H1 (cell line): ENCODE measurements around the gene RNMT. TPM values are rescaled to one million over a fixed set of nuclear protein-coding genes. Genes with fewer than 3 reads are reported as not detected.
"Not testable (repeated sequence)": the region's sequence is repeated elsewhere in the genome, so short reads cannot be mapped to it uniquely, and the experiment has no call there.

ENCODE experiments used
- CTCF ChIA-PET: fragments of 300-600 bp; sonication (Branson Sonifier 250); formaldehyde crosslinking; loops from one replicate; lab custom pipeline; 2021; ENCODE audit not compliant: partially characterized antibody; lab: Charles Lee
- POLR2A ChIA-PET: fragments of 300-600 bp; sonication (Branson Sonifier 250); formaldehyde crosslinking; loops from one replicate; lab custom pipeline; 2021; ENCODE audit warnings: inconsistent platforms; ENCODE audit not compliant: partially characterized antibody; lab: Charles Lee
- DNase-seq, 2 experiments: peaks; one replicate each; pipeline versions ENCODE4 v3.0.0 to v3.0.0-alpha.2; 2010 to 2022; ENCODE audit warnings: low spot score in 2 of 2, low read depth in 1 of 2, mixed read lengths in 1 of 2
- FAIRE-seq: peaks from 2 replicates; lab custom pipeline; 2011; peaks lifted over from hg19 to GRCh38; lab: Jason Lieb, UNC
- H2AFZ ChIP-seq: 2 replicates; pipeline ENCODE4 v1.8.1; 2012; ENCODE audit warnings: low read length, inconsistent platforms
- H2AK5ac ChIP-seq: 2 replicates; pipeline ENCODE4 v1.6.1; 2013; ENCODE audit warnings: low read depth, low read length
- H2BK120ac ChIP-seq: replicated peaks from 2 replicates; pipeline ENCODE3; 2013; ENCODE audit warnings: low read depth, low read length, inconsistent platforms
- H2BK12ac ChIP-seq: 2 replicates; pipeline ENCODE4 v1.6.1; 2013; ENCODE audit warnings: low read depth, low read length
- H2BK15ac ChIP-seq: 2 replicates; pipeline ENCODE4 v1.6.1; 2013; ENCODE audit warnings: low read length
- H2BK20ac ChIP-seq: 2 replicates; pipeline ENCODE4 v1.6.1; 2013; ENCODE audit warnings: low read length
- H2BK5ac ChIP-seq: 2 replicates; pipeline ENCODE4 v1.6.1; 2013; ENCODE audit warnings: low read depth, low read length
- H3K14ac ChIP-seq: 2 replicates; pipeline ENCODE4 v1.6.1; 2013; ENCODE audit warnings: inconsistent platforms; ENCODE audit not compliant: insufficient read length
- H3K18ac ChIP-seq: 2 replicates; pipeline ENCODE4 v1.6.1; 2013; ENCODE audit warnings: low read length; ENCODE audit errors: extremely low read depth
- H3K23ac ChIP-seq: 2 replicates; pipeline ENCODE4 v1.6.1; 2013; ENCODE audit warnings: inconsistent platforms; ENCODE audit not compliant: insufficient read length
- H3K23me2 ChIP-seq: 2 replicates; pipeline ENCODE4 v1.6.1; 2013; ENCODE audit warnings: low read depth, low read length
- H3K27ac ChIP-seq: 2 replicates; pipeline ENCODE4 v1.6.1; 2011; ENCODE audit warnings: low read depth, low read length, inconsistent platforms
- H3K27me3 ChIP-seq, 4 experiments: replicated peaks in 1 of 4; 1 replicate in 1 of 4; 2 replicates in 3 of 4; pipeline versions ENCODE4 v1.6.1 to v1.8.1; 2011 to 2013; ENCODE audit warnings: low read length in 3 of 4, mild to moderate bottlenecking in 3 of 4, inconsistent platforms in 2 of 4, mixed read lengths in 2 of 4, moderate library complexity in 1 of 4; ENCODE audit not compliant: control insufficient read depth in 3 of 4, insufficient read depth in 3 of 4; ENCODE audit errors: extremely low read depth in 1 of 4
- H3K36me3 ChIP-seq, 4 experiments: 2 replicates each; pipeline versions ENCODE4 v1.6.1 to v1.8.1; 2011 to 2013; ENCODE audit warnings: mild to moderate bottlenecking in 4 of 4, low read length in 3 of 4, moderate library complexity in 2 of 4, control low read depth in 1 of 4, inconsistent platforms in 1 of 4; ENCODE audit not compliant: insufficient read depth in 4 of 4, control insufficient read depth in 2 of 4
- H3K4ac ChIP-seq: replicated peaks from 2 replicates; pipeline ENCODE3; 2013; ENCODE audit warnings: low read length, low read depth, mixed read lengths, inconsistent platforms; ENCODE audit not compliant: insufficient read length
- H3K4me1 ChIP-seq, 4 experiments: replicated peaks in 1 of 4; 1 replicate in 1 of 4; 2 replicates in 3 of 4; pipeline versions ENCODE4 v1.6.1 to v1.8.1; 2011 to 2013; ENCODE audit warnings: low read length in 3 of 4, inconsistent platforms in 2 of 4, mixed read lengths in 1 of 4; ENCODE audit not compliant: insufficient read depth in 4 of 4, control insufficient read depth in 3 of 4
- H3K4me2 ChIP-seq, 2 experiments: 2 replicates each; pipeline versions ENCODE4 v1.6.1 to v1.8.1; 2011 to 2013; ENCODE audit warnings: low read depth in 2 of 2, low read length in 2 of 2, control low read depth in 1 of 2, inconsistent platforms in 1 of 2, mild to moderate bottlenecking in 1 of 2; ENCODE audit not compliant: insufficient read depth in 1 of 2
- H3K4me3 ChIP-seq, 4 experiments: fragments of 200-600, 300-600 bp in 1 of 4; sonication (generic), shearing (Covaris generic), sonication (Bioruptor Twin) in 1 of 4; 2 replicates each; pipeline versions ENCODE4 v1.5.1 to v1.8.1; 2011 to 2016; ENCODE audit warnings: low read length in 4 of 4, low read depth in 3 of 4, control low read depth in 2 of 4, inconsistent platforms in 2 of 4, mild to moderate bottlenecking in 2 of 4, mixed read lengths in 1 of 4, moderate library complexity in 1 of 4; ENCODE audit not compliant: insufficient read depth in 2 of 4; ENCODE audit errors: extremely low read depth in 1 of 4
- H3K56ac ChIP-seq: replicated peaks from 2 replicates; pipeline ENCODE3; 2013; ENCODE audit warnings: low read depth, mild to moderate bottlenecking, mixed read lengths, low read length, inconsistent platforms; ENCODE audit not compliant: insufficient read length
- H3K79me1 ChIP-seq: 2 replicates; pipeline ENCODE4 v1.6.1; 2013; ENCODE audit warnings: low read depth, low read length, control low read depth
- H3K79me2 ChIP-seq, 2 experiments: 2 replicates each; pipeline versions ENCODE4 v1.6.1 to v1.8.1; 2012 to 2013; ENCODE audit warnings: low read length in 2 of 2, mild to moderate bottlenecking in 2 of 2, inconsistent platforms in 1 of 2; ENCODE audit not compliant: insufficient read depth in 2 of 2, control insufficient read depth in 1 of 2
- H3K9ac ChIP-seq, 4 experiments: replicated peaks in 1 of 4; 1 replicate in 1 of 4; 2 replicates in 3 of 4; pipeline versions ENCODE4 v1.6.1 to v1.8.1; 2011 to 2013; ENCODE audit warnings: low read depth in 3 of 4, low read length in 3 of 4, control low read depth in 2 of 4, mild to moderate bottlenecking in 2 of 4, moderate library complexity in 2 of 4, inconsistent platforms in 1 of 4; ENCODE audit errors: extremely low read depth in 1 of 4
- H3K9me3 ChIP-seq, 2 experiments: 2 replicates each; pipeline versions ENCODE4 v1.6.1 to v1.8.1; 2012 to 2013; ENCODE audit warnings: mild to moderate bottlenecking in 2 of 2, moderate library complexity in 2 of 2, control low read depth in 1 of 2, inconsistent platforms in 1 of 2, low read depth in 1 of 2, low read length in 1 of 2, mixed read lengths in 1 of 2; ENCODE audit not compliant: insufficient read depth in 2 of 2
- H4K20me1 ChIP-seq, 2 experiments: replicated peaks in 1 of 2; 2 replicates each; pipeline versions ENCODE3 to v1.8.1; 2011 to 2013; ENCODE audit warnings: inconsistent platforms in 2 of 2, low read length in 2 of 2, mild to moderate bottlenecking in 1 of 2; ENCODE audit not compliant: insufficient read depth in 2 of 2, control insufficient read depth in 1 of 2
- H4K5ac ChIP-seq: 2 replicates; pipeline ENCODE4 v1.6.1; 2013; ENCODE audit warnings: low read length, low read depth, mixed read lengths, inconsistent platforms; ENCODE audit not compliant: insufficient read length
- H4K8ac ChIP-seq: 2 replicates; pipeline ENCODE4 v1.8.0; 2013; ENCODE audit warnings: mild to moderate bottlenecking, moderate library complexity, low read length, inconsistent platforms; ENCODE audit not compliant: insufficient read depth; ENCODE audit errors: extremely low read depth
- H4K91ac ChIP-seq: replicated peaks from 2 replicates; pipeline ENCODE3; 2013; ENCODE audit warnings: low read length, mixed read lengths, inconsistent platforms; ENCODE audit not compliant: insufficient read length
- CBX5 ChIP-seq: fragments of 300-800, 300-1000 bp; sonication (generic); IDR thresholded peaks from 2 replicates; pipeline ENCODE4 v1.7.1; 2016; ENCODE audit warnings: antibody characterized with exemption, low read length, low read depth
- EGR1 ChIP-seq: IDR thresholded peaks from 2 replicates; pipeline ENCODE4 v1.6.1; 2011; ENCODE audit warnings: low read depth, low read length, borderline replicate concordance
- USF2 ChIP-seq: IDR thresholded peaks from 2 replicates; pipeline ENCODE4 v1.6.1; 2011; ENCODE audit warnings: low read length, improper control_type of control experiment
- WGBS, 2 experiments: shearing (Covaris generic) in 1 of 2; methylation state at CpG; one replicate each; pipeline versions ENCODE4 v1.1.6 to v1.1.7; 2013 to 2015; ENCODE audit warnings: low lambda C conversion rate in 2 of 2, mixed read lengths in 2 of 2, inconsistent platforms in 1 of 2, low coverage in 1 of 2, missing lambda C conversion rate in 1 of 2; ENCODE audit not compliant: insufficient replicate concordance in 2 of 2, insufficient coverage in 1 of 2, insufficient read length in 1 of 2; ENCODE audit errors: extremely low coverage in 1 of 2, missing lambda C conversion rate in 1 of 2; 5-methylcytosine and 5-hydroxymethylcytosine counted together
- polyA plus RNA-seq, 7 experiments: library from polyadenylated mRNA; depleted of rRNA in 3 of 7; stranded (reverse) in 5 of 7; unstranded in 2 of 7; fragments of >200 nt in 5 of 7; fragments of 200-250 nt in 2 of 7; gene quantifications; 1 replicate in 5 of 7; 2 replicates in 1 of 7; 4 replicates in 1 of 7; pipeline versions ENCODE4 v1.2.1 to v1.2.3, GENCODE V29; 2011 to 2013; ENCODE audit warnings: missing spikeins in 2 of 7, mixed read lengths in 2 of 7
- total RNA-seq: library from RNA; stranded (reverse); fragmentation: NEBNext Ultra II Directional; extraction: Animal tissue kit (Norgen Biotek cat#: 25700); gene quantifications from 2 replicates; pipeline ENCODE4 v1.2.1, GENCODE V29; 2021

The RNMT gene
- total and polyA plus RNA-seq, 2 of the 8 experiments (the other 6 are each of a cell fraction or from before 2014, with no cell fraction given) = 25.3 to 63.5 TPM

GRCh38 chr18:13746633-13747032 is 20.2 kb downstream of the RNMT start (continued):
- TF ChIP-seq USF2 (no peak), EGR1 (no peak), CBX5 (no peak)

GRCh38 chr18:13751599-13751998 is 25.1 kb downstream of the RNMT start:
- H3K4me3 ChIP-seq, H3K56ac ChIP-seq, H2BK5ac ChIP-seq, H3K4ac ChIP-seq, H2BK120ac ChIP-seq, H3K27me3 ChIP-seq, H3K9me3 ChIP-seq, H4K8ac ChIP-seq, H2BK12ac ChIP-seq, H4K20me1 ChIP-seq, H3K4me1 ChIP-seq, H3K4me2 ChIP-seq, H3K79me1 ChIP-seq, H3K23me2 ChIP-seq, H3K27ac ChIP-seq, H2AFZ ChIP-seq, H3K79me2 ChIP-seq, DNase-seq, POLR2A ChIA-PET, H2AK5ac ChIP-seq, H3K9ac ChIP-seq, H4K5ac ChIP-seq, H2BK15ac ChIP-seq, H2BK20ac ChIP-seq, CTCF ChIA-PET, H3K23ac ChIP-seq, H4K91ac ChIP-seq, H3K18ac ChIP-seq, H3K14ac ChIP-seq, FAIRE-seq: not testable (repeated sequence)
- WGBS, 2 experiments = 77% methylated on average over 3 of the region's 3 CpGs; no CpG with 5 or more reads in 1 of the 2 experiments
- H3K36me3 ChIP-seq = peaks cover 9 to 50% (median 32%) of the 10 kb centered on the region in 4 experiments
